Breast epithelium (tissue), 3 donors: ENCODE measurements around the gene SQSTM1.

Experiments used
- POLR2A ChIP-seq: fragments of 450-650 bp; IDR thresholded peaks from one replicate; pipeline ENCODE4 v1.6.1; 2016; ENCODE audit warnings: antibody characterized with exemption, mild to moderate bottlenecking, moderate library complexity
- POLR2AphosphoS5 ChIP-seq, 3 donors: sonication (generic); formaldehyde crosslinking; IDR thresholded peaks; one replicate each; pipeline ENCODE4 v1.6.1; 2017; ENCODE audit warnings: antibody characterized with exemption in 3 of 3
- TF ChIP-seq, protein P1 (sequence below), 3 donors: fragments of 450-650 bp; IDR thresholded peaks; one replicate each; pipeline ENCODE4 v1.5.1; 2016 to 2017; ENCODE audit warnings: antibody characterized with exemption in 3 of 3, mild to moderate bottlenecking in 3 of 3, moderate library complexity in 3 of 3

- TF ChIP-seq POLR2A (no peak), POLR2AphosphoS5 (IDR thresholded peaks at IDR 0.05) (no peak)
- TF ChIP-seq, protein P1, sequence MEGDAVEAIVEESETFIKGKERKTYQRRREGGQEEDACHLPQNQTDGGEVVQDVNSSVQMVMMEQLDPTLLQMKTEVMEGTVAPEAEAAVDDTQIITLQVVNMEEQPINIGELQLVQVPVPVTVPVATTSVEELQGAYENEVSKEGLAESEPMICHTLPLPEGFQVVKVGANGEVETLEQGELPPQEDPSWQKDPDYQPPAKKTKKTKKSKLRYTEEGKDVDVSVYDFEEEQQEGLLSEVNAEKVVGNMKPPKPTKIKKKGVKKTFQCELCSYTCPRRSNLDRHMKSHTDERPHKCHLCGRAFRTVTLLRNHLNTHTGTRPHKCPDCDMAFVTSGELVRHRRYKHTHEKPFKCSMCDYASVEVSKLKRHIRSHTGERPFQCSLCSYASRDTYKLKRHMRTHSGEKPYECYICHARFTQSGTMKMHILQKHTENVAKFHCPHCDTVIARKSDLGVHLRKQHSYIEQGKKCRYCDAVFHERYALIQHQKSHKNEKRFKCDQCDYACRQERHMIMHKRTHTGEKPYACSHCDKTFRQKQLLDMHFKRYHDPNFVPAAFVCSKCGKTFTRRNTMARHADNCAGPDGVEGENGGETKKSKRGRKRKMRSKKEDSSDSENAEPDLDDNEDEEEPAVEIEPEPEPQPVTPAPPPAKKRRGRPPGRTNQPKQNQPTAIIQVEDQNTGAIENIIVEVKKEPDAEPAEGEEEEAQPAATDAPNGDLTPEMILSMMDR (IDR thresholded peaks at IDR 0.05) = no peak
Measured at GRCh38 chr5:179885491-179886090, 64.9 kb downstream of the SQSTM1 start.
